IMR-90 (cell line): ENCODE measurements around the gene SPON1. TPM values are rescaled to one million over a fixed set of nuclear protein-coding genes. Genes with fewer than 3 reads are reported as not detected.
A peak's percentile ranks its signal among the peaks of the same experiment; 100 is the strongest.
"Not testable (repeated sequence)": the region's sequence is repeated elsewhere in the genome, so short reads cannot be mapped to it uniquely, and the experiment has no call there.

Source experiments
- ATAC-seq: fragments of 200-7000 bp; cut with Tn5 transposase; 2 replicates; pipeline ENCODE4 v1.9.1; 2020; ENCODE audit warnings: low read depth, mild to moderate bottlenecking, moderate library complexity
- BruUV-seq: library from RNA; stranded (reverse); fragments of 400-500 nt; replicated peaks from 2 replicates; lab custom pipeline; 2021; lab: Mats Ljungman, UMichigan
- CTCF ChIA-PET: fragments of 300-600 bp; formaldehyde crosslinking; extraction: SDS; loops from one replicate; lab custom pipeline; 2021; ENCODE audit warnings: antibody characterized with exemption; lab: Yijun Ruan, JAX
- POLR2A ChIA-PET: fragments of 300-600 bp; sonication (Branson Sonifier 250); formaldehyde crosslinking; loops from one replicate; lab custom pipeline; 2022; ENCODE audit warnings: antibody characterized with exemption; ENCODE audit not compliant: unreplicated experiment; lab: Charles Lee
- DNase-seq: peaks from one replicate; pipeline ENCODE4 v3.0.0; 2013
- H2AFZ ChIP-seq: replicated peaks from 2 replicates; pipeline ENCODE3; 2013; ENCODE audit warnings: low read length, mild to moderate bottlenecking; ENCODE audit not compliant: poor library complexity
- H2AK5ac ChIP-seq: 2 replicates; pipeline ENCODE4 v1.6.1; 2013; ENCODE audit warnings: low read depth, low read length, inconsistent platforms
- H2AK9ac ChIP-seq: replicated peaks from 2 replicates; pipeline ENCODE3; 2013; ENCODE audit warnings: mild to moderate bottlenecking, low read depth, low read length, moderate library complexity; ENCODE audit not compliant: poor library complexity
- H2BK120ac ChIP-seq: 2 replicates; pipeline ENCODE4 v1.6.1; 2013; ENCODE audit warnings: low read depth, low read length, inconsistent platforms
- H2BK15ac ChIP-seq: 3 replicates; pipeline ENCODE4 v1.6.1; 2013; ENCODE audit warnings: low read depth, low read length, inconsistent platforms
- H2BK20ac ChIP-seq: 2 replicates; pipeline ENCODE4 v1.6.1; 2013; ENCODE audit warnings: low read depth, mild to moderate bottlenecking, inconsistent platforms, low read length, moderate library complexity
- H2BK5ac ChIP-seq: 2 replicates; pipeline ENCODE4 v1.6.1; 2013; ENCODE audit warnings: mild to moderate bottlenecking, low read depth, low read length, inconsistent platforms; ENCODE audit not compliant: poor library complexity, severe bottlenecking
- H3K14ac ChIP-seq: replicated peaks from 2 replicates; pipeline ENCODE4 v1.6.1; 2013; ENCODE audit warnings: low read depth, low read length, inconsistent platforms
- H3K18ac ChIP-seq: 2 replicates; pipeline ENCODE4 v1.6.1; 2013; ENCODE audit warnings: low read depth, low read length, control low read depth
- H3K23ac ChIP-seq: 2 replicates; pipeline ENCODE4 v1.6.1; 2013; ENCODE audit warnings: low read depth, low read length, inconsistent platforms
- H3K27ac ChIP-seq: 2 replicates; pipeline ENCODE4 v1.5.1; 2013; ENCODE audit warnings: mild to moderate bottlenecking, control low read depth, low read length; ENCODE audit not compliant: insufficient read depth
- H3K27me3 ChIP-seq: 2 replicates; pipeline ENCODE4 v1.6.1; 2013; ENCODE audit warnings: low read length; ENCODE audit not compliant: control insufficient read depth, insufficient read depth
- H3K36me3 ChIP-seq: 2 replicates; pipeline ENCODE4 v1.6.1; 2013; ENCODE audit warnings: low read length, mixed read lengths; ENCODE audit not compliant: control insufficient read depth, insufficient read depth
- H3K4ac ChIP-seq: 2 replicates; pipeline ENCODE4 v1.6.1; 2013; ENCODE audit warnings: low read depth, low read length, inconsistent platforms
- H3K4me1 ChIP-seq: 2 replicates; pipeline ENCODE4 v1.6.1; 2013; ENCODE audit warnings: low read length, mixed read lengths; ENCODE audit not compliant: control insufficient read depth, insufficient read depth
- H3K4me2 ChIP-seq: 2 replicates; pipeline ENCODE4 v1.6.1; 2013; ENCODE audit warnings: low read depth, mild to moderate bottlenecking, control low read depth, low read length, moderate library complexity
- H3K4me3 ChIP-seq: 2 replicates; pipeline ENCODE4 v1.5.1; 2013; ENCODE audit warnings: low read depth, mild to moderate bottlenecking, control low read depth, low read length, moderate library complexity; ENCODE audit not compliant: insufficient read depth
- H3K56ac ChIP-seq: 2 replicates; pipeline ENCODE4 v1.6.1; 2013; ENCODE audit warnings: low read length, inconsistent platforms; ENCODE audit not compliant: insufficient read depth; ENCODE audit errors: extremely low read depth
- H3K79me1 ChIP-seq, 2 experiments: 2 replicates each; pipeline ENCODE4 v1.6.1; 2013; ENCODE audit warnings: low read length in 2 of 2, inconsistent platforms in 1 of 2, low read depth in 1 of 2
- H3K9ac ChIP-seq: 2 replicates; pipeline ENCODE4 v1.6.1; 2013; ENCODE audit warnings: low read depth, low read length, control low read depth
- H3K9me1 ChIP-seq: 2 replicates; pipeline ENCODE4 v1.6.1; 2013; ENCODE audit warnings: low read length, inconsistent platforms; ENCODE audit not compliant: insufficient read depth
- H3K9me3 ChIP-seq: 2 replicates; pipeline ENCODE4 v1.6.1; 2013; ENCODE audit warnings: low read length; ENCODE audit not compliant: control insufficient read depth, insufficient read depth
- H4K20me1 ChIP-seq: 2 replicates; pipeline ENCODE4 v1.6.1; 2013; ENCODE audit warnings: low read length, inconsistent platforms; ENCODE audit not compliant: insufficient read depth
- H4K5ac ChIP-seq: 2 replicates; pipeline ENCODE4 v1.6.1; 2013; ENCODE audit warnings: mild to moderate bottlenecking, low read depth, low read length, control low read depth
- H4K8ac ChIP-seq, 2 experiments: 2 replicates each; pipeline ENCODE4 v1.6.1; 2013; ENCODE audit warnings: low read depth in 2 of 2, low read length in 2 of 2, control low read depth in 1 of 2, inconsistent platforms in 1 of 2
- H4K91ac ChIP-seq: 2 replicates; pipeline ENCODE4 v1.6.1; 2013; ENCODE audit warnings: low read depth, low read length, inconsistent platforms; ENCODE audit not compliant: insufficient read depth
- BHLHE40 ChIP-seq: fragments of 150-350 bp; IDR thresholded peaks from 2 replicates; pipeline ENCODE4 v1.6.1; 2016; ENCODE audit warnings: mild to moderate bottlenecking, low read depth, low read length
- CEBPB ChIP-seq: IDR thresholded peaks from 2 replicates; pipeline ENCODE4 v1.6.1; 2012; ENCODE audit warnings: low read depth, low read length, improper control_type of control experiment
- CHD1 ChIP-seq: IDR thresholded peaks from 2 replicates; pipeline ENCODE4 v1.6.1; 2012; ENCODE audit warnings: low read depth, low read length, improper control_type of control experiment
- FOS ChIP-seq: fragments of 150-350 bp; IDR thresholded peaks from 2 replicates; pipeline ENCODE4 v1.6.1; 2016; ENCODE audit warnings: low read depth, low read length
- MAZ ChIP-seq: IDR thresholded peaks from 2 replicates; pipeline ENCODE4 v1.6.1; 2012; ENCODE audit warnings: low read depth, mild to moderate bottlenecking, low read length, improper control_type of control experiment, moderate library complexity, borderline replicate concordance
- MXI1 ChIP-seq: IDR thresholded peaks from 2 replicates; pipeline ENCODE4 v1.6.1; 2012; ENCODE audit warnings: low read depth, mild to moderate bottlenecking, low read length, moderate library complexity, borderline replicate concordance
- NFE2L2 ChIP-seq: fragments of 150-350 bp; IDR thresholded peaks from 2 replicates; pipeline ENCODE4 v1.6.1; 2016; ENCODE audit warnings: low read depth, mild to moderate bottlenecking, low read length
- POLR2A ChIP-seq: IDR thresholded peaks from 2 replicates; pipeline ENCODE4 v1.6.1; 2012; ENCODE audit warnings: mild to moderate bottlenecking, low read depth, low read length
- RAD21 ChIP-seq: IDR thresholded peaks from 2 replicates; pipeline ENCODE4 v1.6.1; 2012; ENCODE audit warnings: low read length, improper control_type of control experiment
- RCOR1 ChIP-seq: IDR thresholded peaks from 2 replicates; pipeline ENCODE4 v1.6.1; 2012; ENCODE audit warnings: mild to moderate bottlenecking, low read length, improper control_type of control experiment; ENCODE audit not compliant: insufficient replicate concordance
- RFX5 ChIP-seq: IDR thresholded peaks from 2 replicates; pipeline ENCODE4 v1.8.0; 2012; ENCODE audit warnings: low read depth, mild to moderate bottlenecking, low read length, moderate library complexity
- WGBS, 2 experiments: methylation state at CpG; one replicate each; pipeline versions ENCODE4 v1.1.5 to v1.1.7; 2013; ENCODE audit warnings: missing lambda C conversion rate in 2 of 2; ENCODE audit not compliant: insufficient read length in 1 of 2; ENCODE audit errors: extremely low coverage in 2 of 2; 5-methylcytosine and 5-hydroxymethylcytosine counted together
- dilution Hi-C: fragments of 300-500 bp; cut with HindIII; formaldehyde crosslinking; loops from one replicate; pipeline ENCODE4 v1.14.3; 2018; ENCODE audit warnings: low sequenced_read_pairs; ENCODE audit not compliant: unreplicated experiment
- in situ Hi-C: fragments of 300-500 bp; cut with MboI; formaldehyde crosslinking; loops from 3 replicates; pipeline ENCODE4 v1.14.3; 2019; ENCODE audit warnings: low sequenced_read_pairs, inconsistent platforms, mixed read lengths
- intact Hi-C: fragments of 100-400 bp; cut with micrococcal nuclease; formaldehyde crosslinking; loops from 2 replicates; pipeline ENCODE4 v1.10.0; 2022
- polyA plus RNA-seq, 3 experiments: library from polyadenylated mRNA; depleted of rRNA; stranded (reverse); fragments of >200 nt; gene quantifications; 2 replicates each; pipeline ENCODE4 v1.2.3, GENCODE V29; 2012; ENCODE audit warnings: low replicate concordance in 1 of 3
- total RNA-seq: library from RNA; depleted of rRNA; stranded (reverse); fragments of >200 nt; gene quantifications from 2 replicates; pipeline ENCODE4 v1.2.3, GENCODE V29; 2012

SPON1 gene
- total and polyA plus RNA-seq, 2 of the 4 experiments (the other 2 are of a cell fraction), result 0.62 to 0.72 TPM

- H3K18ac ChIP-seq, result peak overlapping the region; percentile 20; the same call in 1 of the 2 replicates
- in situ Hi-C loops, result no loop called here
- H2BK15ac ChIP-seq, result no peak overlapping the region
- H3K56ac ChIP-seq, result no peak overlapping the region
- no peak overlapping the region for H2BK120ac ChIP-seq
- ChIA-PET POLR2A (no interaction called here), CTCF (no interaction called here)
- no peak overlapping the region for H2AK5ac ChIP-seq
- 0 out of 2 replicates have a peak overlapping the region, but pooled peaks have one; percentile 8 for H3K4me2 ChIP-seq
- H2BK5ac ChIP-seq, result peak overlapping the region; percentile 29
- intact Hi-C loops, result no loop called here
- H3K23ac ChIP-seq, result no peak overlapping the region
- no peak for TF ChIP-seq POLR2A
- no peak for TF ChIP-seq CHD1
- TF ChIP-seq RFX5, result no peak
- TF ChIP-seq RAD21, result no peak
- TF ChIP-seq RCOR1, result no peak
- TF ChIP-seq BHLHE40, result no peak
- no peak for TF ChIP-seq CEBPB
- TF ChIP-seq MXI1, result no peak
- TF ChIP-seq MAZ, result no peak
- TF ChIP-seq NFE2L2, result no peak
- no peak for TF ChIP-seq FOS
- H2AK9ac ChIP-seq, result no peak overlapping the region
- H2AFZ ChIP-seq, result no peak overlapping the region
- peaks cover 8% of the 10 kb centered on the region for H3K4me1 ChIP-seq
- no peak overlapping the region for H3K27ac ChIP-seq
- no peaks in the 10 kb centered on the region for H4K20me1 ChIP-seq
- no peak overlapping the region for H4K91ac ChIP-seq
- H3K9ac ChIP-seq, result no peak overlapping the region
- peaks cover 15% of the 10 kb centered on the region for H3K9me1 ChIP-seq
- no peaks in the 10 kb centered on the region for H3K27me3 ChIP-seq
- H3K4me3 ChIP-seq, result no peak overlapping the region
- no peaks in the 10 kb centered on the region for H3K9me3 ChIP-seq
- dilution Hi-C loops, result no loop called here
- H4K8ac ChIP-seq, result no peak overlapping the region
- H3K14ac ChIP-seq, result peak overlapping the region; percentile 69; the same call in 1 of the 2 replicates
- no peak overlapping the region for H3K4ac ChIP-seq
- DNase-seq, result peak; percentile 71
- BruUV-seq, result no TSS peak
- peaks cover 10 to 14% of the 10 kb centered on the region in 2 experiments for H3K79me1 ChIP-seq
- H3K36me3 ChIP-seq, result peaks cover 4% of the 10 kb centered on the region
- no peak overlapping the region for H4K5ac ChIP-seq
- H2BK20ac ChIP-seq, result no peak overlapping the region
- peak; percentile 22 for ATAC-seq
These were observed 312.6 kb downstream of the SPON1 start for GRCh38 chr11:14275076-14275475.

GRCh38 chr11:14278869-14279268 lies 316.3 kb downstream of the SPON1 start:
- H3K9ac ChIP-seq, result not testable (repeated sequence)

More at GRCh38 chr11:14278869-14279268, 316.3 kb downstream of the SPON1 start:
- H3K23ac ChIP-seq, H3K56ac ChIP-seq, H3K36me3 ChIP-seq, dilution Hi-C loops, CTCF ChIA-PET, H3K9me3 ChIP-seq, intact Hi-C loops, H2BK15ac ChIP-seq, H4K20me1 ChIP-seq, H3K79me1 ChIP-seq, in situ Hi-C loops, H3K27me3 ChIP-seq, H2AFZ ChIP-seq, H4K91ac ChIP-seq, H3K9me1 ChIP-seq, POLR2A ChIA-PET, H3K14ac ChIP-seq, DNase-seq, H2AK9ac ChIP-seq, H4K8ac ChIP-seq, H3K4me1 ChIP-seq, H3K4me3 ChIP-seq: not testable (repeated sequence)
- peak overlapping the region; percentile 66 for H3K18ac ChIP-seq
- ATAC-seq, result peak; percentile 66
- H2BK5ac ChIP-seq, result peak overlapping the region; percentile 95
- H3K4me2 ChIP-seq, result peak overlapping the region; percentile 68
- H2AK5ac ChIP-seq, result peak overlapping the region; percentile 54; the same call in 1 of the 2 replicates
- TSS peak; percentile 49 for BruUV-seq
- H2BK20ac ChIP-seq, result peak overlapping the region; percentile 42; the same call in 1 of the 2 replicates
- H4K5ac ChIP-seq, result peak overlapping the region; percentile 64
- H2BK120ac ChIP-seq, result peak overlapping the region; percentile 52; the same call in 1 of the 2 replicates
- H3K27ac ChIP-seq, result peak overlapping the region; percentile 90; the same call in 1 of the 2 replicates
- H3K4ac ChIP-seq, result peak overlapping the region; percentile 78; the same call in 1 of the 2 replicates
- WGBS, 2 experiments, result no CpG with 5 or more reads among the region's 1 CpG
